HEK293T (cell line): Measurements from ENCODE around the gene GJA8.

Source experiments
- CTCF ChIA-PET: fragments of 350-600 bp; formaldehyde crosslinking; extraction: SDS; loops from one replicate; lab custom pipeline; 2021; ENCODE audit warnings: antibody characterized with exemption, inconsistent platforms; lab: Yijun Ruan, JAX
- POLR2A ChIA-PET: fragments of 350-600 bp; formaldehyde crosslinking; extraction: SDS; loops from one replicate; lab custom pipeline; 2020; ENCODE audit warnings: antibody characterized with exemption, inconsistent platforms; lab: Yijun Ruan, JAX
- DNase-seq: peaks from one replicate; pipeline ENCODE4 v3.0.0; 2012; ENCODE audit warnings: mixed read lengths; ENCODE audit errors: extremely low spot score
- ARNT ChIP-seq: fragments of 450-650 bp; IDR thresholded peaks from 2 replicates; pipeline ENCODE4 v1.6.1; 2017; ENCODE audit warnings: mild to moderate bottlenecking
- BHLHE40 ChIP-seq: fragments of 450-650 bp; IDR thresholded peaks from 2 replicates; pipeline ENCODE4 v1.6.1; 2016; ENCODE audit warnings: mild to moderate bottlenecking, moderate library complexity, borderline replicate concordance
- CTBP1 ChIP-seq: fragments of 450-650 bp; IDR thresholded peaks from 2 replicates; pipeline ENCODE4 v1.6.1; 2016; ENCODE audit warnings: borderline replicate concordance
- ELF4 ChIP-seq: fragments of 450-650 bp; IDR thresholded peaks from 2 replicates; pipeline ENCODE4 v1.6.1; 2017; ENCODE audit warnings: antibody characterized with exemption
- FOXA1 ChIP-seq: fragments of 450-650 bp; IDR thresholded peaks from 2 replicates; pipeline ENCODE4 v1.6.1; 2016; ENCODE audit warnings: mild to moderate bottlenecking
- FOXK2 ChIP-seq: fragments of 450-650 bp; IDR thresholded peaks from 2 replicates; pipeline ENCODE4 v1.6.1; 2016; ENCODE audit warnings: mild to moderate bottlenecking
- FOXM1 ChIP-seq: fragments of 450-650 bp; IDR thresholded peaks from 2 replicates; pipeline ENCODE4 v1.6.1; 2017; ENCODE audit warnings: mild to moderate bottlenecking, borderline replicate concordance
- HDGF ChIP-seq: fragments of 450-650 bp; IDR thresholded peaks from 2 replicates; pipeline ENCODE4 v1.6.1; 2017; ENCODE audit warnings: antibody characterized with exemption, borderline replicate concordance
- L3MBTL2 ChIP-seq: fragments of 450-650 bp; conservative IDR thresholded peaks from 2 replicates; pipeline ENCODE4 v1.6.1; 2016; ENCODE audit warnings: mild to moderate bottlenecking
- LEF1 ChIP-seq: fragments of 450-650 bp; IDR thresholded peaks from 2 replicates; pipeline ENCODE4 v1.6.1; 2017; ENCODE audit warnings: mild to moderate bottlenecking, borderline replicate concordance
- NFRKB ChIP-seq: fragments of 450-650 bp; IDR thresholded peaks from 2 replicates; pipeline ENCODE4 v1.6.1; 2016; ENCODE audit warnings: mild to moderate bottlenecking, moderate library complexity
- PKNOX1 ChIP-seq: fragments of 450-650 bp; IDR thresholded peaks from 2 replicates; pipeline ENCODE4 v1.6.1; 2016
- SP1 ChIP-seq: fragments of 450-650 bp; IDR thresholded peaks from 2 replicates; pipeline ENCODE4 v1.6.1; 2017
- SUZ12 ChIP-seq: fragments of 450-650 bp; IDR thresholded peaks from 2 replicates; pipeline ENCODE4 v1.6.1; 2016; ENCODE audit warnings: mild to moderate bottlenecking
- TARDBP ChIP-seq: fragments of 450-650 bp; IDR thresholded peaks from 2 replicates; pipeline ENCODE4 v1.6.1; 2016
- ZNF384 ChIP-seq: fragments of 450-650 bp; IDR thresholded peaks from 2 replicates; pipeline ENCODE4 v1.6.1; 2016

GJA8 gene

DNA sequence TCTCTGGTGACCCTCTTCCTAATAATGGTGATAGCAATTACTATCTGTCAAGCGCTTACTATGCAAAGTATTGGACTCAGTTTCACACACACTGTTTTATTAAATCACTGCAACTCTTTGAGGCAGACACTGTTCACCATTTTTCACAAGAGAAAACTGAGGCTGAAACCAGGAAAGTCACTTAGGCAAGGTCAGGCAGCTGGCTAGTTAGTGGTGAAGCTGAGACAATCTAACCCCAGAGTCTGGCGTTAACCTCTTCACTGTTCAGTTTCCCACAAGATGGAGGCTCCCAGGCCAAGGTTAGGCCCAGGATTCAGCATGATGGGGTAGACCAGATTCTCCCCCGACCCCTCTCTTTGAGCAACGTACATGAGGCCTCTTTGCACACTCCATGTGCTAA, 4.8 kb upstream of the GJA8 start:
- POLR2A ChIA-PET = no interaction called here
- no peak for DNase-seq
- CTCF ChIA-PET = no interaction called here
- TF ChIP-seq ELF4 (no peak), SP1 (no peak), FOXM1 (no peak), BHLHE40 (no peak), ZNF384 (no peak), NFRKB (no peak), TARDBP (no peak)

DNA sequence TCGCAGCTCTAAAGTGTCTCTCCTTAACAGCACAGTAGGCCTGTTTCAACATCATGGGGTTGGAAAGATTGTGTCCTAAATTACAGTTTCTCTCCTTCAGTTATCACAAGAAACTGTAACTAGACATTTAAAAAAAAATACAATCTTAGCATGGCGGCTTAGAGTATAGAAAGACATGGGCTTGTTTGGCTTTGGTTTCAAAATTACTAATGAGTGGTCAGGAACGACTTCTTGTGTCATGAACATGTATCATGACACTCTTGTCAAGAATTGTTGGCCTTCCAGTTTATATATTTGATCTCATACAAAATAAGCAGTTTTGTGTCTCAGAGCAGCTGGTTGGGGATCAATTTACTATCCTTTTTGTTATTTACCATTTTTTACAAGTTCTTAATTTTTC, 2.1 kb downstream of the GJA8 start:
- no peak for TF ChIP-seq LEF1
- no peak for TF ChIP-seq HDGF
- TF ChIP-seq ZNF384 = no peak
- no peak for TF ChIP-seq TARDBP
- no peak for TF ChIP-seq SP1
- no peak for TF ChIP-seq CTBP1
- no peak for TF ChIP-seq PKNOX1
- no peak for TF ChIP-seq ARNT
- TF ChIP-seq FOXM1 = no peak
- no peak for TF ChIP-seq FOXK2
- TF ChIP-seq FOXA1 = no peak
- ChIA-PET POLR2A (no interaction called here), CTCF (interaction anchor here (2.2 kb wide), 1 partner anchor 12 kb away, joined by 8 read pairs; no protein-coding TSS in a partner anchor)
- DNase-seq = no peak

GRCh38 chr1:147907786-147908509, 5.4 kb downstream of the GJA8 start:
- POLR2A ChIA-PET = no interaction called here
- CTCF ChIA-PET = no interaction called here
- TF ChIP-seq SUZ12 (no peak), FOXA1 (no peak), ARNT (no peak)
- no peak for DNase-seq

DNA sequence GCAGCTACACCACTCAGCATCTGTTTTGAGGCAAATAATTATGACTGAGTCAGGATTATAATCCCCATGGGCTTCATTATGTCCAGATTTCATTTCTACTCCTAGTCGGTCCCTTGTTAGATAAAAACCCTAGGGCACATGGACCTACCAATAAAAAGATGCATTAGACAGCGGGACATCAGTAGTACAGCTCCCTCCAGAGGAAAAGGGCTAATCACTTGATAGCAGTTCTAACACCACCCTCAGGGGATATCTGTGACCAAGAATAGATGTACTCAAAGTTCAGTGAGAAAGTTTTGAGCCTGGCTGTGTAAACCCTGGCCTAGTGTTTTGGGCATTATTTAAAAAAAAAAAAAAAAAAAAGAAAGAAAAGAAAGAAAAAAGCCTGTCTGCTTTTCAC, 10.0 kb downstream of the GJA8 start:
- TF ChIP-seq ZNF384 (no peak), FOXA1 (no peak), BHLHE40 (no peak), SP1 (no peak), SUZ12 (no peak), PKNOX1 (no peak), LEF1 (no peak), ELF4 (no peak), ARNT (no peak), FOXK2 (no peak), CTBP1 (no peak), TARDBP (no peak), FOXM1 (no peak), L3MBTL2 (no peak), HDGF (no peak), NFRKB (no peak)
- POLR2A ChIA-PET = no interaction called here
- DNase-seq = peak; percentile 30
- CTCF ChIA-PET = interaction anchor here (1.2 kb wide), 1 partner anchor 20 kb away, joined by 4 read pairs; no protein-coding TSS in a partner anchor

DNA sequence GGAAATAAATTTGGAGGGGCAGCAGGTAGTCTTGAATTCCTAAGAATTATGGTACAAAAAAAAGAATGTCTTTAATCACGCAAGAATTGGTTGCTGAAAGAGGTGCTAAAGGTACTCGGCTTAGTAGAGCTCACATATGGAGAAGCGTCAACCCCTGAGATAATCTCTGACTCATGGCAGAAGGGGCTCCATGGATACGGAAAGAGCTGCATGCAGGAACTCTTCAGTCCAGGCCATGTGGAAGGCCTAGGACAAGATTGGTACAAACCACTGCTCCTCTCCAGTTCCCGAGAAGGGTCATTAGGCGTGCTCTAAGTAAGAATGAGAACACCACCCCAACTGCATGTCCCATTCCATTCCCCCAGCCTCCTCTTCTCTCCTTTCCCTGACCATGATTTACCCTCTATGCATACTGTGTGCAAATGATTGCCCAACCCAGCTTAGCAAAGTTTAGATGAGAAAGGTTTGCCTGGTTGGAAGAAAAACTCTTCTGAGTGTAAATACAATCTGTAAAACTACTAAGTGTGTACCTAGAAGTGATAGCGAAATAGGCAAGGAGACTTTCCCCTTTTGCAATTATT, 10.9 kb downstream of the GJA8 start:
- TF ChIP-seq FOXM1 = no peak
- no peak for TF ChIP-seq FOXK2
- TF ChIP-seq ZNF384 = no peak
- TF ChIP-seq SP1 = no peak
- TF ChIP-seq NFRKB = no peak
- no peak for TF ChIP-seq TARDBP
- no peak for TF ChIP-seq ARNT
- no peak for TF ChIP-seq L3MBTL2
- TF ChIP-seq BHLHE40 = no peak
- no peak for TF ChIP-seq CTBP1
- TF ChIP-seq FOXA1 = no peak
- no peak for TF ChIP-seq LEF1
- no peak for TF ChIP-seq PKNOX1
- no peak for DNase-seq
- ChIA-PET POLR2A (no interaction called here), CTCF (interaction anchor here (1.3 kb wide), 1 partner anchor 21 kb away, joined by 4 read pairs; no protein-coding TSS in a partner anchor)

DNA sequence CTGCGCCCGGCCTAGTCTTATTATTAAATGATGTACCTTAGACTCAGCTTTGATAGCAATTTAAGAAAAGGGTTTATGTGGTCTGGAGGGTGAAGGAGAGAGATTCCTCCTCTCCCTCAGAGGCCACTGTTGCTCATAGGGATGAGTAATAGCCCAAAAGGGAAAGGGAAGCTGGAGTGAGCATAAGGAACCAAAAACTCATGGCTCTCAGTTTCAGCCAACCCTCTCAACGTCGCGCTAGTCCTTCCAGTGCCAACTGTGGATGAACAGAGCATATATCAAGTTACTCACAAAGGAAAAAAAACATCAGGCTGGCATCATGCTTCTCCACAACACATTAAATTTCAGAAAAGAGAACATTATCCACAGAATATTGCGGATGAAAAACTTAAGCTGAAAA, 17.3 kb downstream of the GJA8 start:
- no peak for DNase-seq
- TF ChIP-seq LEF1 (no peak), FOXM1 (no peak), NFRKB (no peak), BHLHE40 (no peak), ZNF384 (no peak), FOXA1 (no peak), FOXK2 (no peak), TARDBP (no peak), ARNT (no peak), SUZ12 (no peak), ELF4 (no peak), PKNOX1 (no peak), L3MBTL2 (no peak), HDGF (no peak), CTBP1 (no peak), SP1 (no peak)
- ChIA-PET POLR2A (no interaction called here), CTCF (no interaction called here)
